ENCODE measurements around the gene CD99. TPM values are rescaled to one million over a fixed set of nuclear protein-coding genes. Genes with fewer than 3 reads are reported as not detected.
"Not testable (repeated sequence)": the region's sequence is repeated elsewhere in the genome, so short reads cannot be mapped to it uniquely, and the experiment has no call there.

Gene CD99
- total and polyA plus RNA-seq, 2 experiments from 2014 or later: 28.5 to 43.1 TPM

GRCh38 chrX:2741386-2741785, 50.3 kb downstream of the CD99 start (continued):
- TF ChIP-seq POLR2AphosphoS5 (IDR thresholded peaks at IDR 0.05; ENCODE audit: low read depth) (no peak), EZH2phosphoT487 (IDR thresholded peaks at IDR 0.05; ENCODE audit: unreplicated experiment) (no peak), ZNF331 (CRISPR knock-in tag; IDR thresholded peaks at IDR 0.05; ENCODE audit: low read depth) (no peak), CREB1 (CRISPR knock-in tag; IDR thresholded peaks at IDR 0.05; ENCODE audit: low read depth) (no peak), REST (IDR thresholded peaks at IDR 0.05; ENCODE audit: unreplicated experiment) (no peak)

GRCh38 chrX:2746250-2746649, 55.2 kb downstream of the CD99 start:
- H3K36me3 ChIP-seq (ENCODE audit: insufficient read depth); DNase-seq (ENCODE audit: low spot score); H3F3A ChIP-seq (replicated peaks; ENCODE audit: low read depth); H3K4me1 ChIP-seq (ENCODE audit: insufficient read depth); H3K36me3 Mint-ChIP-seq (ENCODE audit: low read depth); H3K9me3 Mint-ChIP-seq; H3K4me3 Mint-ChIP-seq; H3K79me2 ChIP-seq (replicated peaks; ENCODE audit: insufficient read depth); H2AFZ ChIP-seq; H3K4me2 ChIP-seq; H3K27me3 ChIP-seq (ENCODE audit: insufficient read depth); H3K27ac ChIP-seq (ENCODE audit: low read depth); H3K27me3 Mint-ChIP-seq (ENCODE audit: insufficient read depth, low read depth, poor library complexity); H4K20me1 ChIP-seq (replicated peaks; ENCODE audit: insufficient read depth); H3K4me3 ChIP-seq; ATAC-seq; H3K27ac Mint-ChIP-seq; H3K9me2 ChIP-seq (ENCODE audit: insufficient read depth); H3K4me1 Mint-ChIP-seq: not testable (repeated sequence)

- Mint-ChIP-seq H3K27me3 (ENCODE audit: insufficient read depth, low read depth, poor library complexity) (peaks cover 3% of the 10 kb centered on the region), H3K36me3 (ENCODE audit: low read depth) (no peaks in the 10 kb centered on the region), H3K9me3 (peaks cover 3% of the 10 kb centered on the region), H3K4me1 (no peaks in the 10 kb centered on the region; the same call in 2 of the 3 replicates), H3K4me3 (no peak overlapping the region), H3K27ac (no peak overlapping the region)
- Histone ChIP-seq H3K36me3 (ENCODE audit: insufficient read depth) (no peaks in the 10 kb centered on the region), H3K27ac (ENCODE audit: low read depth) (no peak overlapping the region), H3K9me2 (ENCODE audit: insufficient read depth) (no peaks in the 10 kb centered on the region), H3K79me2 (replicated peaks; ENCODE audit: insufficient read depth) (no peaks in the 10 kb centered on the region), H2AFZ (no peak overlapping the region), H3K4me3 (no peak overlapping the region), H3K4me2 (no peak overlapping the region), H3K4me1 (ENCODE audit: insufficient read depth) (no peaks in the 10 kb centered on the region), H3K27me3 (ENCODE audit: insufficient read depth) (no peaks in the 10 kb centered on the region), H4K20me1 (replicated peaks; ENCODE audit: insufficient read depth) (no peaks in the 10 kb centered on the region), H3F3A (replicated peaks; ENCODE audit: low read depth) (0 out of 2 replicates have a peak, but pooled peaks cover 4% of the 10 kb centered on the region)
- no peak for ATAC-seq
- no peak for DNase-seq (ENCODE audit: low spot score)
- TF ChIP-seq EZH2 (IDR thresholded peaks at IDR 0.05; ENCODE audit: low read depth, unreplicated experiment) (no peak), CREB1 (CRISPR knock-in tag; IDR thresholded peaks at IDR 0.05; ENCODE audit: low read depth) (no peak), ZNF331 (CRISPR knock-in tag; IDR thresholded peaks at IDR 0.05; ENCODE audit: low read depth) (no peak), CTCF (conservative IDR thresholded peaks at IDR 0.05; ENCODE audit: low read depth in 2 of 2) (no peak), ZNF114 (CRISPR knock-in tag; IDR thresholded peaks at IDR 0.05) (no peak), POLR2AphosphoS5 (IDR thresholded peaks at IDR 0.05; ENCODE audit: low read depth) (no peak)
Observed at GRCh38 chrX:2748171-2748814, 57.2 kb downstream of the CD99 start.
